CD14-positive monocyte (primary cell): ENCODE data around the gene FAM180A. TPM values are rescaled to one million over a fixed set of nuclear protein-coding genes. Genes with fewer than 3 reads are reported as not detected.

Experiments
- DNase-seq, 3 donors: peaks; one replicate each; pipeline ENCODE4 v3.0.0-alpha.2; 2011 to 2022
- H2AFZ ChIP-seq: 2 replicates; pipeline ENCODE4 v1.6.0; 2012; ENCODE audit warnings: mild to moderate bottlenecking, low read depth, low read length, inconsistent platforms; ENCODE audit not compliant: insufficient read depth, poor library complexity, severe bottlenecking
- H3K27ac ChIP-seq, 2 donors: 1 replicate in 1 of 2; 2 replicates in 1 of 2; pipeline ENCODE4 v1.5.1; 2012 to 2013; ENCODE audit warnings: low read length in 2 of 2, control low read depth in 1 of 2, inconsistent platforms in 1 of 2, low read depth in 1 of 2, mild to moderate bottlenecking in 1 of 2
- H3K27me3 ChIP-seq, 2 donors: one replicate each; pipeline versions ENCODE4 v1.6.0 to v1.6.1; 2011 to 2013; ENCODE audit warnings: low read length in 2 of 2; ENCODE audit not compliant: control insufficient read depth in 2 of 2, insufficient read depth in 2 of 2
- H3K36me3 ChIP-seq, 2 donors: replicated peaks in 1 of 2; 1 replicate in 1 of 2; 2 replicates in 1 of 2; pipeline versions ENCODE4 v1.5.1 to v1.6.1; 2012 to 2013; ENCODE audit warnings: low read length in 2 of 2, control low read depth in 1 of 2, inconsistent platforms in 1 of 2, mild to moderate bottlenecking in 1 of 2; ENCODE audit not compliant: insufficient read depth in 2 of 2, control insufficient read depth in 1 of 2
- H3K4me1 ChIP-seq, 2 donors: 1 replicate in 1 of 2; 2 replicates in 1 of 2; pipeline versions ENCODE4 v1.5.1 to v1.6.1; 2012 to 2013; ENCODE audit warnings: low read length in 2 of 2, control low read depth in 1 of 2, inconsistent platforms in 1 of 2, mild to moderate bottlenecking in 1 of 2, moderate library complexity in 1 of 2; ENCODE audit not compliant: insufficient read depth in 2 of 2, control insufficient read depth in 1 of 2
- H3K4me2 ChIP-seq: replicated peaks from 2 replicates; pipeline ENCODE3; 2012; ENCODE audit warnings: low read length, moderate library complexity, mild to moderate bottlenecking; ENCODE audit not compliant: poor library complexity, severe bottlenecking; ENCODE audit errors: extremely low read depth
- H3K4me3 ChIP-seq, 3 experiments: fragments of 200-600 bp in 1 of 3; sonication (generic) in 1 of 3; replicated peaks in 1 of 3; 1 replicate in 2 of 3; 2 replicates in 1 of 3; pipeline ENCODE4 v1.5.1; 2011 to 2013; ENCODE audit warnings: low read length in 3 of 3, mild to moderate bottlenecking in 3 of 3, control low read depth in 2 of 3, low read depth in 2 of 3, inconsistent platforms in 1 of 3, moderate library complexity in 1 of 3
- H3K79me2 ChIP-seq: 2 replicates; pipeline ENCODE4 v1.6.0; 2012; ENCODE audit warnings: mild to moderate bottlenecking, control low read depth, inconsistent platforms, low read length, moderate library complexity; ENCODE audit not compliant: insufficient read depth
- H3K9ac ChIP-seq: 2 replicates; pipeline ENCODE4 v1.6.0; 2017; ENCODE audit warnings: low read length, mild to moderate bottlenecking; ENCODE audit not compliant: insufficient read depth, poor library complexity, severe bottlenecking
- H3K9me3 ChIP-seq, 2 donors: replicated peaks in 1 of 2; 1 replicate in 1 of 2; 2 replicates in 1 of 2; pipeline versions ENCODE4 v1.5.1 to v1.6.1; 2012 to 2013; ENCODE audit warnings: low read length in 2 of 2, control low read depth in 1 of 2; ENCODE audit not compliant: control insufficient read depth in 1 of 2, insufficient read depth in 1 of 2
- H4K20me1 ChIP-seq: 2 replicates; pipeline ENCODE4 v1.6.0; 2012; ENCODE audit warnings: mild to moderate bottlenecking, low read length, control low read depth, moderate library complexity; ENCODE audit not compliant: insufficient read depth
- H3K27ac Mint-ChIP-seq, 7 donors: one replicate each; pipeline ENCODE4 v1.8.0; 2020; ENCODE audit warnings: mild to moderate bottlenecking in 7 of 7, mixed read lengths in 7 of 7, moderate library complexity in 6 of 7, inconsistent platforms in 2 of 7
- H3K27me3 Mint-ChIP-seq, 3 donors: one replicate each; pipeline ENCODE4 v1.8.0; 2021 to 2022; ENCODE audit warnings: low read depth in 3 of 3, mild to moderate bottlenecking in 3 of 3, mixed read lengths in 3 of 3, moderate library complexity in 3 of 3, inconsistent platforms in 1 of 3
- H3K36me3 Mint-ChIP-seq, 2 donors: one replicate each; pipeline ENCODE4 v1.8.0; 2020; ENCODE audit warnings: mixed read lengths in 2 of 2, inconsistent platforms in 1 of 2, mild to moderate bottlenecking in 1 of 2
- H3K4me1 Mint-ChIP-seq: one replicate; pipeline ENCODE4 v1.8.0; 2020; ENCODE audit warnings: mild to moderate bottlenecking, mixed read lengths
- H3K4me3 Mint-ChIP-seq, 2 donors: one replicate each; pipeline ENCODE4 v1.8.0; 2020; ENCODE audit warnings: mild to moderate bottlenecking in 2 of 2, mixed read lengths in 2 of 2, moderate library complexity in 1 of 2
- H3K9me3 Mint-ChIP-seq, 7 donors: one replicate each; pipeline ENCODE4 v1.8.0; 2020 to 2022; ENCODE audit warnings: mixed read lengths in 7 of 7, mild to moderate bottlenecking in 6 of 7, moderate library complexity in 6 of 7, inconsistent platforms in 2 of 7
- CTCF ChIP-seq: fragments of 200-600 bp; IDR thresholded peaks from one replicate; pipeline ENCODE4 v1.8.0; 2022; ENCODE audit warnings: antibody characterized with exemption, mild to moderate bottlenecking
- WGBS: methylation state at CpG from one replicate; pipeline ENCODE4 v1.1.5; 2013; ENCODE audit warnings: missing lambda C conversion rate; ENCODE audit not compliant: insufficient coverage; 5-methylcytosine and 5-hydroxymethylcytosine counted together
- intact Hi-C, 2 donors: fragments of 100-400 bp; cut with micrococcal nuclease; formaldehyde crosslinking; loops; one replicate each; pipeline versions ENCODE4 v1.15.0 to v1.15.1; 2023
- polyA plus RNA-seq, 3 donors: library from polyadenylated mRNA; depleted of rRNA in 1 of 3; unstranded in 2 of 3; stranded (reverse) in 1 of 3; fragments of 300-500 nt in 2 of 3; fragments of >200 nt in 1 of 3; fragmentation: Illumina TruSeq in 2 of 3; gene quantifications; 1 replicate in 2 of 3; 2 replicates in 1 of 3; pipeline ENCODE4 v1.2.3, GENCODE V29; 2012 to 2021

Gene FAM180A
- polyA plus RNA-seq, 3 donors: not detected

- no peaks in the 10 kb centered on the region for H3K36me3 ChIP-seq
- Mint-ChIP-seq H3K9me3 (no peaks in the 10 kb centered on the region), H3K4me1 (peaks cover 13% of the 10 kb centered on the region), H3K4me3 (no peak overlapping the region), H3K36me3 (no peaks in the 10 kb centered on the region), H3K27me3 (no peaks in the 10 kb centered on the region), H3K27ac (no peak overlapping the region)
- H3K9ac ChIP-seq: no peak overlapping the region
- TF ChIP-seq CTCF: no peak
- H3K4me2 ChIP-seq: no peak overlapping the region
- H2AFZ ChIP-seq: no peak overlapping the region
- H3K4me3 ChIP-seq: no peak overlapping the region
- peaks cover 6 to 7% of the 10 kb centered on the region in 2 donors for H3K4me1 ChIP-seq
- no peaks in the 10 kb centered on the region for H4K20me1 ChIP-seq
- no peaks in the 10 kb centered on the region for H3K27me3 ChIP-seq
- intact Hi-C loops: no loop called here
- no peak overlapping the region for H3K27ac ChIP-seq
- no peak for DNase-seq
- WGBS: no CpG with 5 or more reads among the region's 3 CpGs
- H3K79me2 ChIP-seq: no peaks in the 10 kb centered on the region
- no peaks in the 10 kb centered on the region for H3K9me3 ChIP-seq
Observed at GRCh38 chr7:135786911-135787310, 38.3 kb upstream of the FAM180A start.

GRCh38 chr7:135785065-135785464, 36.5 kb upstream of the FAM180A start:
- no peaks in the 10 kb centered on the region for H3K27me3 ChIP-seq
- no CpG with 5 or more reads among the region's 1 CpG for WGBS
- H3K4me3 Mint-ChIP-seq: no peak overlapping the region
- TF ChIP-seq CTCF: no peak
- H3K79me2 ChIP-seq: no peaks in the 10 kb centered on the region
- H3K9me3 ChIP-seq: no peaks in the 10 kb centered on the region
- H3K9ac ChIP-seq: no peak overlapping the region
- no peaks in the 10 kb centered on the region for H3K9me3 Mint-ChIP-seq
- H3K27ac Mint-ChIP-seq: no peak overlapping the region
- H4K20me1 ChIP-seq: no peaks in the 10 kb centered on the region
- no peaks in the 10 kb centered on the region for H3K36me3 ChIP-seq
- peaks cover 4% of the 10 kb centered on the region for H3K4me1 Mint-ChIP-seq
- no peaks in the 10 kb centered on the region for H3K27me3 Mint-ChIP-seq
- H3K4me2 ChIP-seq: no peak overlapping the region
- H3K36me3 Mint-ChIP-seq: no peaks in the 10 kb centered on the region
- no peaks in the 10 kb centered on the region for H3K4me1 ChIP-seq
- no peak for DNase-seq
- H3K4me3 ChIP-seq: no peak overlapping the region
- intact Hi-C loops: no loop called here
- H3K27ac ChIP-seq: no peak overlapping the region
- no peak overlapping the region for H2AFZ ChIP-seq
